ENCODE measurements around the gene CIAO2A. TPM values are rescaled to one million over a fixed set of nuclear protein-coding genes. Genes with fewer than 3 reads are reported as not detected.

Gene CIAO2A
- total RNA-seq, 1 donor from 2014 or later: 51.4 TPM

DNA sequence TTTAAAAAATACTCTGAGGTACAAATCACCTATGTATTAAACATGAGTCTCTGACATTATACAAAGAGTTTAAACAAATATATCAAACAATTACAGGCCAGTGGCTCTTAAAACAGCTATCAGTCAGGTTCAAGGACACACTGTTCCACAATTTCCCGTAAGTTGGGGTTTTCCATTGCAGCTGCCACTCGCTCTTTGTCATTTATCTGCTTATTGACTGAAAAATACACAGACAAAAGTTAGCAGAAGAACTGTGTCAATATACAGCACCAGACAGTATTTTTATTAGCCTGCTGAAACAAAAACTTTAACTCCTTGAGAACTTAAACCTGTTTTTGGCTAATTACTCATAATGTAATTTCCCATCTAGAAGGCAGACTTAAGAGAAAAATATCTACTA, 20.8 kb downstream of the CIAO2A start:
- Mint-ChIP-seq H3K9me3 (ENCODE audit: unreplicated experiment) (no peaks in the 10 kb centered on the region), H3K4me1 (ENCODE audit: unreplicated experiment) (no peaks in the 10 kb centered on the region), H3K4me3 (ENCODE audit: unreplicated experiment) (no peak overlapping the region), H3K27me3 (ENCODE audit: unreplicated experiment) (no peaks in the 10 kb centered on the region), H3K27ac (ENCODE audit: unreplicated experiment) (no peak overlapping the region), H3K36me3 (ENCODE audit: low read depth, unreplicated experiment) (peaks cover 8% of the 10 kb centered on the region)
- no peak for DNase-seq (ENCODE audit: low spot score)
- TF ChIP-seq, protein P1, sequence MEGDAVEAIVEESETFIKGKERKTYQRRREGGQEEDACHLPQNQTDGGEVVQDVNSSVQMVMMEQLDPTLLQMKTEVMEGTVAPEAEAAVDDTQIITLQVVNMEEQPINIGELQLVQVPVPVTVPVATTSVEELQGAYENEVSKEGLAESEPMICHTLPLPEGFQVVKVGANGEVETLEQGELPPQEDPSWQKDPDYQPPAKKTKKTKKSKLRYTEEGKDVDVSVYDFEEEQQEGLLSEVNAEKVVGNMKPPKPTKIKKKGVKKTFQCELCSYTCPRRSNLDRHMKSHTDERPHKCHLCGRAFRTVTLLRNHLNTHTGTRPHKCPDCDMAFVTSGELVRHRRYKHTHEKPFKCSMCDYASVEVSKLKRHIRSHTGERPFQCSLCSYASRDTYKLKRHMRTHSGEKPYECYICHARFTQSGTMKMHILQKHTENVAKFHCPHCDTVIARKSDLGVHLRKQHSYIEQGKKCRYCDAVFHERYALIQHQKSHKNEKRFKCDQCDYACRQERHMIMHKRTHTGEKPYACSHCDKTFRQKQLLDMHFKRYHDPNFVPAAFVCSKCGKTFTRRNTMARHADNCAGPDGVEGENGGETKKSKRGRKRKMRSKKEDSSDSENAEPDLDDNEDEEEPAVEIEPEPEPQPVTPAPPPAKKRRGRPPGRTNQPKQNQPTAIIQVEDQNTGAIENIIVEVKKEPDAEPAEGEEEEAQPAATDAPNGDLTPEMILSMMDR (IDR thresholded peaks at IDR 0.05; ENCODE audit: unreplicated experiment): no peak

DNA sequence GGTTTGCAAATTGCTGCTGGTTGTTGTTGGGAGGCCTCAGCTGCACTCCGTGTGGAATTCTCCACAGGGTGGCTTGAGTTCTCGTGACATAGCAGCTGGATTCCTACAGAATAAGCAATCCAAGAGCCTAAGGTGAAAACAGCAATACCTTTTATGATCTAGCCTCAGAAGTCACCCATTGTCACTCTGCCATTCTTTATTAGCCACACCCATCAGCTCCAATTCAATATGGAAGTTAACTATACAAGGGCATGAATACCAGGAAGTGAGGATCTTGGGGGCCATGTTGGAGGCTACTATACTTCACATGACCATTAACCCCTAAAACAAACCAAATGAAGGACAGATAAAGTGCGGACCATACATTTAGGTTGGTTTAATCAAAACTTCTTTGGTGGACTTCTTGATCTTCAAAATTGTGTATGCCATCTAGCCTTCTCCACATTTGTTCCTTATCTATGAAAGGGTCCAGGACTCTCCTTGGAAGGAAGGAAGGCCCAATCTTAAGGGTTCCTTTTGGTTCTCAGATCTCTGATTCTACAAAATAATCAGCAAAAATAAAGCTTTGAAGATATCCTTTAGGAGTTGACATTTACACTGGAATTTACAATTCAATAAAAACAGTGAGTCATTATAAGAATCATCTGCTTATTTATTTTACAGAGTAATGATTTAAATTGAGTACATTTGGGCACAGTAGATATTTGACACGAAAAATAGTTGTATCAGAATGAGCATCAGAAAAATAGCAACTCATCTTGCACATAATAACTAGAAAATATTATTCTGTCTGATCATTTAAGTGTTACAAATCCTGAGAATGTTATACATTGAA, 21.5 kb downstream of the CIAO2A start:
- H3K4me1 Mint-ChIP-seq (ENCODE audit: unreplicated experiment): no peaks in the 10 kb centered on the region
- no peak for DNase-seq (ENCODE audit: low spot score)
- no peaks in the 10 kb centered on the region for H3K9me3 Mint-ChIP-seq (ENCODE audit: unreplicated experiment)
- TF ChIP-seq, protein P1 (IDR thresholded peaks at IDR 0.05; ENCODE audit: unreplicated experiment): no peak
- H3K27me3 Mint-ChIP-seq (ENCODE audit: unreplicated experiment): no peaks in the 10 kb centered on the region
- no peak overlapping the region for H3K27ac Mint-ChIP-seq (ENCODE audit: unreplicated experiment)
- no peak overlapping the region for H3K4me3 Mint-ChIP-seq (ENCODE audit: unreplicated experiment)
- H3K36me3 Mint-ChIP-seq (ENCODE audit: low read depth, unreplicated experiment): peaks cover 8% of the 10 kb centered on the region

DNA sequence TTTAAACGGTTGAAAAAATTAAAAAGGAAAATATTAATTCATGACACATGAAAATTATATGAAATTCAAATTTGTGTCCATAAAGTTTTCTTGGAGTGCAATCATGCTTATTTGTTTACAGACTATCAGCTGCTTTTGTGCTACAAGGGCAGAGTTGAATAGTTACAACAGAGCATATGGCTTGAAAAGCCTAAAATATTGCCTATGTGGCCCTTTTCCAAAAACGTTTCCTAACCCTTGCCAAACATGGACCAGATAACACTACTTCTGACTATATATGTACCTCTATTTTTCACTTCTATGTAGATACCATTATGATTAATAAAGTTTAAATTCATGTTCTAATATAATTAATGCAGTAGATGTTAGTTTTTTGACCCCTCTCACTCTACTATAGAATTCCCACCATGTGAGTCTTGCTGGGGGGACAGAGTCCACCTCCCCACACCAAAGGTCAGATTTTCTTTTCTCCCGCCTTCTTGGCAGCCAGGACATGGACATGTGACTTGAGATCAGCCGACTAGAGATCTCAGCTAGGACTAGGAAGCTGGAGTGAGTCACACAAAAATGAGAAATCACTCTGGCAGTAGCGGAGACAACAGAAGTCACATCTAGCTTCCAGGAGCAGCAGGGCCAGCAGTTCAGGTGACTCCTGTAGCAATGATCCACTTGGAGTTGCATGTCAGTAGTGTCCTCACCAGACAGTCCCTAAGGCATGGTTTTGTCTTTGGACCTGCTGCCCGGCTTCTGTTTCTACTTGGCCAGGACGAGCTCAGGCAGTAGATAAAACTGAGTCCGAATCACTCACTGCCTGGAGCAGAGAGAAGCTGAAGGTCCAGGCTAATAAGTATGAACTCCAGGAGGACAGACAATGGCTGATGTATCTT, 22.4 kb downstream of the CIAO2A start:
- DNase-seq (ENCODE audit: low spot score): no peak
- TF ChIP-seq, protein P1 (IDR thresholded peaks at IDR 0.05; ENCODE audit: unreplicated experiment): no peak
- H3K4me3 Mint-ChIP-seq (ENCODE audit: unreplicated experiment): no peak overlapping the region
- peaks cover 8% of the 10 kb centered on the region for H3K36me3 Mint-ChIP-seq (ENCODE audit: low read depth, unreplicated experiment)
- H3K4me1 Mint-ChIP-seq (ENCODE audit: unreplicated experiment): no peaks in the 10 kb centered on the region
- H3K27me3 Mint-ChIP-seq (ENCODE audit: unreplicated experiment): no peaks in the 10 kb centered on the region
- H3K27ac Mint-ChIP-seq (ENCODE audit: unreplicated experiment): no peak overlapping the region
- H3K9me3 Mint-ChIP-seq (ENCODE audit: unreplicated experiment): no peaks in the 10 kb centered on the region

DNA sequence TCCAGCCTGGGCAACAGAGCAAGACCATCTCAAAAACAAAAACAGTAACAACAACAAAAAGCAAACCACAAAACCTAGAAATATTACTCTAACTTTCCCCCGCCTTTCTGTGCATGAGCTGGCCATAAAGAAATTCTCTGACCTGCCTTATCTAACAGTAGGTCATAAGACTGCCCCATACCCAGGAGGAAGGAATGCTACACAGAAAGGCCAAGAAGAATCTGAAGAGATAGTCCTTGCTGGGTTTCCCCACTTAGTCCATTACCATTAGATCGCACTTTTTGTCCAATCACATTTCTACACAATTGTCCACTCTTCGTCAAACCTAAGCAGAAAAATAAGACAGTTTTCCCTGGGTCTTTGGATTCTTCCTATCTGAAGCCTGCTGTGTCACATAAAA, 23.5 kb downstream of the CIAO2A start:
- Mint-ChIP-seq H3K27ac (ENCODE audit: unreplicated experiment) (no peak overlapping the region), H3K9me3 (ENCODE audit: unreplicated experiment) (no peaks in the 10 kb centered on the region), H3K4me1 (ENCODE audit: unreplicated experiment) (no peaks in the 10 kb centered on the region), H3K4me3 (ENCODE audit: unreplicated experiment) (no peak overlapping the region), H3K36me3 (ENCODE audit: low read depth, unreplicated experiment) (peaks cover 8% of the 10 kb centered on the region), H3K27me3 (ENCODE audit: unreplicated experiment) (no peaks in the 10 kb centered on the region)
- TF ChIP-seq, protein P1 (IDR thresholded peaks at IDR 0.05; ENCODE audit: unreplicated experiment): no peak
- DNase-seq (ENCODE audit: low spot score): no peak
